Loucy (cell line): Measurements from ENCODE around the gene MYO1E.
A peak's percentile ranks its signal among the peaks of the same experiment; 100 is the strongest.

Experiments
- H2AFZ ChIP-seq: fragments of 200-600 bp; sonication (generic); 2 replicates; pipeline ENCODE4 v1.6.0; 2016; ENCODE audit warnings: antibody characterized with exemption, mild to moderate bottlenecking, low read length, moderate library complexity
- H3F3A ChIP-seq: fragments of 200-600 bp; 2 replicates; pipeline ENCODE4 v1.6.0; 2016; ENCODE audit warnings: antibody characterized with exemption, low read depth, mild to moderate bottlenecking
- H3K27me3 ChIP-seq: fragments of 200-600 bp; sonication (generic); 2 replicates; pipeline ENCODE4 v1.6.1; 2014; ENCODE audit warnings: low read length, mild to moderate bottlenecking; ENCODE audit not compliant: insufficient read depth, poor library complexity, severe bottlenecking
- H3K36me3 ChIP-seq: fragments of 200-600 bp; sonication (generic); 2 replicates; pipeline ENCODE4 v1.6.1; 2016; ENCODE audit warnings: low read length; ENCODE audit not compliant: insufficient read depth
- H3K4me1 ChIP-seq: fragments of 200-600 bp; sonication (generic); 2 replicates; pipeline ENCODE4 v1.5.1; 2014; ENCODE audit warnings: low read length, mild to moderate bottlenecking; ENCODE audit not compliant: insufficient read depth, poor library complexity, severe bottlenecking
- H3K4me2 ChIP-seq: fragments of 200-600 bp; sonication (generic); 2 replicates; pipeline ENCODE4 v1.6.0; 2014; ENCODE audit warnings: antibody characterized with exemption, low read length, low read depth, mild to moderate bottlenecking; ENCODE audit not compliant: poor library complexity, severe bottlenecking
- H3K4me3 ChIP-seq: fragments of 200-600 bp; sonication (generic); 2 replicates; pipeline ENCODE4 v1.5.1; 2014; ENCODE audit warnings: low read length, mild to moderate bottlenecking, mixed read lengths; ENCODE audit not compliant: poor library complexity, severe bottlenecking
- H3K79me2 ChIP-seq: fragments of 200-600 bp; sonication (generic); 2 replicates; pipeline ENCODE4 v1.6.1; 2014; ENCODE audit warnings: low read length; ENCODE audit not compliant: insufficient read depth
- H3K9ac ChIP-seq: fragments of 200-600 bp; sonication (generic); 2 replicates; pipeline ENCODE4 v1.6.0; 2014; ENCODE audit warnings: mild to moderate bottlenecking, low read depth, low read length, moderate library complexity; ENCODE audit not compliant: poor library complexity, severe bottlenecking
- H3K9me2 ChIP-seq: fragments of 200-600 bp; sonication (generic); replicated peaks from 2 replicates; pipeline ENCODE4 v1.6.1; 2016; ENCODE audit warnings: low read depth, low read length, mixed read lengths
- H3K9me3 ChIP-seq: fragments of 200-600 bp; sonication (generic); 2 replicates; pipeline ENCODE4 v1.6.1; 2014; ENCODE audit warnings: mild to moderate bottlenecking, antibody characterized with exemption, low read length, low read depth; ENCODE audit not compliant: insufficient read depth
- H4K20me1 ChIP-seq: fragments of 200-600 bp; sonication (generic); 2 replicates; pipeline ENCODE4 v1.6.0; 2014; ENCODE audit warnings: antibody characterized with exemption, low read length, mild to moderate bottlenecking; ENCODE audit not compliant: insufficient read depth, poor library complexity, severe bottlenecking
- EZH2phosphoT487 ChIP-seq: fragments of 200-600 bp; IDR thresholded peaks from 2 replicates; pipeline ENCODE4 v1.6.1; 2018; ENCODE audit warnings: antibody characterized with exemption, mild to moderate bottlenecking, moderate library complexity, borderline replicate concordance
- TF ChIP-seq, protein P1 (sequence below): fragments of 200-600 bp; sonication (generic); conservative IDR thresholded peaks from 2 replicates; pipeline ENCODE4 v1.5.1; 2014; ENCODE audit warnings: mild to moderate bottlenecking, antibody characterized with exemption, low read length

The MYO1E gene

GRCh38 chr15:59330649-59331048, 42.0 kb downstream of the MYO1E start:
- Histone ChIP-seq H3K9ac (no peak overlapping the region), H3K27me3 (no peaks in the 10 kb centered on the region), H3K9me2 (no peaks in the 10 kb centered on the region), H4K20me1 (no peaks in the 10 kb centered on the region), H3K9me3 (no peaks in the 10 kb centered on the region), H3K36me3 (no peaks in the 10 kb centered on the region), H3K4me1 (no peaks in the 10 kb centered on the region), H3K4me2 (no peak overlapping the region), H3F3A (no peaks in the 10 kb centered on the region), H3K4me3 (no peak overlapping the region), H2AFZ (no peak overlapping the region; the same call in 1 of the 2 replicates), H3K79me2 (no peaks in the 10 kb centered on the region)
- no peak for TF ChIP-seq EZH2phosphoT487

- no peak overlapping the region for H3K9ac ChIP-seq
- H3F3A ChIP-seq: no peaks in the 10 kb centered on the region
- no peaks in the 10 kb centered on the region for H3K4me1 ChIP-seq
- H2AFZ ChIP-seq: no peak overlapping the region
- no peak overlapping the region for H3K4me3 ChIP-seq
- H3K27me3 ChIP-seq: no peaks in the 10 kb centered on the region
- no peak for TF ChIP-seq EZH2phosphoT487
- TF ChIP-seq, protein P1, sequence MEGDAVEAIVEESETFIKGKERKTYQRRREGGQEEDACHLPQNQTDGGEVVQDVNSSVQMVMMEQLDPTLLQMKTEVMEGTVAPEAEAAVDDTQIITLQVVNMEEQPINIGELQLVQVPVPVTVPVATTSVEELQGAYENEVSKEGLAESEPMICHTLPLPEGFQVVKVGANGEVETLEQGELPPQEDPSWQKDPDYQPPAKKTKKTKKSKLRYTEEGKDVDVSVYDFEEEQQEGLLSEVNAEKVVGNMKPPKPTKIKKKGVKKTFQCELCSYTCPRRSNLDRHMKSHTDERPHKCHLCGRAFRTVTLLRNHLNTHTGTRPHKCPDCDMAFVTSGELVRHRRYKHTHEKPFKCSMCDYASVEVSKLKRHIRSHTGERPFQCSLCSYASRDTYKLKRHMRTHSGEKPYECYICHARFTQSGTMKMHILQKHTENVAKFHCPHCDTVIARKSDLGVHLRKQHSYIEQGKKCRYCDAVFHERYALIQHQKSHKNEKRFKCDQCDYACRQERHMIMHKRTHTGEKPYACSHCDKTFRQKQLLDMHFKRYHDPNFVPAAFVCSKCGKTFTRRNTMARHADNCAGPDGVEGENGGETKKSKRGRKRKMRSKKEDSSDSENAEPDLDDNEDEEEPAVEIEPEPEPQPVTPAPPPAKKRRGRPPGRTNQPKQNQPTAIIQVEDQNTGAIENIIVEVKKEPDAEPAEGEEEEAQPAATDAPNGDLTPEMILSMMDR: no peak
- no peaks in the 10 kb centered on the region for H4K20me1 ChIP-seq
- no peaks in the 10 kb centered on the region for H3K79me2 ChIP-seq
- H3K36me3 ChIP-seq: no peaks in the 10 kb centered on the region
- no peaks in the 10 kb centered on the region for H3K9me2 ChIP-seq
- H3K4me2 ChIP-seq: no peak overlapping the region
- H3K9me3 ChIP-seq: no peaks in the 10 kb centered on the region
Observed at GRCh38 chr15:59329570-59330350, 42.9 kb downstream of the MYO1E start.

DNA sequence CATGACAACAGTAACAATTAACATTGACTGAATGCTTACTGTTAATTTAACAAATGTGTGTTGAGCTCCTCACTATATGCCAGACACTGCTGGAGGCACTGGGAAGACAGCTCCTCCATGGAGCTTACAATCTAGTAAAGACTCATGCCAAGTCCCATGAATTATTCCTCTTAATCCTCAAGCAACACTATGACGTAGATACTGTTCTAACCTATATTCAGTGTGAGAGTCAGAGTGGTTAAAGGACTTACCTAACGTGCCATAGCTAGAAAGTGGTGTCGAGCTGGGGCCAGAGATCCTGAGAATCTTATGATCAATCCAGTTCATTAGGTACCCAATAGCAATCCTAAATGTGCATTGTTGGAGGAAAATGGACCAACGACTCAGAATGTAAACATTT, 43.6 kb downstream of the MYO1E start:
- no peaks in the 10 kb centered on the region for H3K27me3 ChIP-seq
- no peak overlapping the region for H3K4me3 ChIP-seq
- H2AFZ ChIP-seq: no peak overlapping the region
- no peaks in the 10 kb centered on the region for H3F3A ChIP-seq
- TF ChIP-seq EZH2phosphoT487: no peak
- TF ChIP-seq, protein P1: no peak
- H4K20me1 ChIP-seq: no peaks in the 10 kb centered on the region
- H3K4me1 ChIP-seq: no peaks in the 10 kb centered on the region
- no peak overlapping the region for H3K4me2 ChIP-seq
- H3K36me3 ChIP-seq: no peaks in the 10 kb centered on the region
- no peaks in the 10 kb centered on the region for H3K9me2 ChIP-seq
- no peak overlapping the region for H3K9ac ChIP-seq
- H3K79me2 ChIP-seq: no peaks in the 10 kb centered on the region
- H3K9me3 ChIP-seq: no peaks in the 10 kb centered on the region

DNA sequence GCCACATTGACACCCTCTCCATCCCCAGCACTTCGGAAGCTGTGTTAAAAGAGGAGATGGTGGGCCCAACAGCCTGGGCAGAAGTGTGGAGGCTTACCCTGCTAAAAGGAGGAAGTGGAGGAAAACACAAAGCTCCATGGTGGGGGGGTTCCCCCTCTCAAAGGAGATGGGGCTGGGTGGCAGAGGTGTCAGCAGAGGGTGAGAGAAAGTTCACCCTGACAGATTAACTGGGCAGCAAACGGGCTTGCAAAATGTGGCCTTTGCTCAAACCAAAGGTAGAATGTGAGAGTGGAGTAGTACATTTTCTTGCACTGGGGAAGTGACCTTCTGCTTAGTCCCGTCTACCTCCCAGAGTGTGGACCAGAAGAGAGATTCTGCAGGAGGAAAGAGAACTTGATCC, 44.7 kb downstream of the MYO1E start:
- Histone ChIP-seq H3K27me3 (no peaks in the 10 kb centered on the region), H2AFZ (peak overlapping the region; percentile 0; the same call in 1 of the 2 replicates), H3F3A (no peaks in the 10 kb centered on the region), H3K4me1 (no peaks in the 10 kb centered on the region), H3K4me2 (no peak overlapping the region), H3K9me2 (no peaks in the 10 kb centered on the region), H3K9me3 (no peaks in the 10 kb centered on the region), H3K79me2 (no peaks in the 10 kb centered on the region), H3K36me3 (no peaks in the 10 kb centered on the region), H3K4me3 (no peak overlapping the region), H3K9ac (no peak overlapping the region), H4K20me1 (no peaks in the 10 kb centered on the region)
- TF ChIP-seq, protein P1: no peak
- no peak for TF ChIP-seq EZH2phosphoT487
